MV-4-11 (cell line): ENCODE results near the gene TIGIT.

Experiments used
- DNase-seq: peaks from one replicate; lab custom pipeline; 2025; lab: John Stamatoyannopoulos, UW

Gene TIGIT

DNA sequence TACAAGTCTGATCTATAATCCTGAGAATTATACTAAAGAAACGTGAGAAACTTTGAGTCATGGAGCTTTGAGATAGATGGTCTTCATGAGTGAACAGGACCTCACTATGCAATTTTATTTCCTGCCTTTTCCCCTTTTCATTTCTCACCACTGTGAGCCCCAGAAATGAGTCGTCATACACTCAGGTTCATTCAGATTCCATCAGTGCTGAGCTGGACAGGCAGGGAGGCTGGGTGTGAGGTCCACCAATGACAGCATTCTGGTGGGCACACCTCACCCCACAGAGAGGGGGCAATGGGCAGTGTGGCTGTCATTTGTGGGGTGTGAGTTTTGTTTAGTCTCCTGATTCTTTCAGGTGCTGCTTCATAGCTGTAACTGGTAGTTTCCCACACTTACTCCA, 16.9 kb downstream of the TIGIT start:
- no peak for DNase-seq

DNA sequence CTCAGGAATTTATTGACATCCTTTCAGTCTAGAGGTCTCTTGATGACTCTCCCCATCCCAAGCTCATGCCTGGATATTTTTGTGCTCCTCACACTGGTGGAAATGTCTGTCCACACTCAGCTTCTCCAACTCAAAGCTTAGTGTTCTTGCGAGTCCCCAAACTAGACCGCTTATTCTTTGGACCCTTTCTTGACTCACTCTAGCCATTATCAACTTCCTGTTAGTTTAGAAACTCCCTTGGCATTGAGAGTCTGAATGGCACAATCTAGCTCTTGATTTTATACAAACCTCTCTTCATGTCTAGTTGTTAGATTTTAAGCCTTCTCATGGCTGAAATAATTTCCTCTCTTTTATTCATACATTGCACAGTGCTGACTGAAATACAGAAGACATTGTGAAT, 19.6 kb downstream of the TIGIT start:
- DNase-seq: no peak

DNA sequence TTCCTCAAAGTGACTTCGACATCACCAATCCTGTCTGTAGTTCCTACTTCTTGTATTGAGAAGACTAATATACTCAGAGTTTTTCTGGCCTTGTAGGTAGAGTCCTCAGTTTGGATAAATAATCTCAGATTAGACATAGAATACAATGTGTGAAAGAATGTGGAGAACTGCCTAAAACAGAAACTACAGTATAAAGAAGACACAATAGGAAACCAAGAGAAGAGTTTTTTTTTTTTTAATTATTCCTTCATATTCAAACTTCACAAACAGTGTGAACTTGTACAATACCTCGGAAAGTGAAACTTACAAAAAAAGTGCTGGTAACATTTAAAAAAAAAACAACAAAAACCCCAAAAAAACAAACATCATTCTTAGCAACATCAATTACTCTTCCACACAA, 20.5 kb downstream of the TIGIT start:
- DNase-seq: no peak

DNA sequence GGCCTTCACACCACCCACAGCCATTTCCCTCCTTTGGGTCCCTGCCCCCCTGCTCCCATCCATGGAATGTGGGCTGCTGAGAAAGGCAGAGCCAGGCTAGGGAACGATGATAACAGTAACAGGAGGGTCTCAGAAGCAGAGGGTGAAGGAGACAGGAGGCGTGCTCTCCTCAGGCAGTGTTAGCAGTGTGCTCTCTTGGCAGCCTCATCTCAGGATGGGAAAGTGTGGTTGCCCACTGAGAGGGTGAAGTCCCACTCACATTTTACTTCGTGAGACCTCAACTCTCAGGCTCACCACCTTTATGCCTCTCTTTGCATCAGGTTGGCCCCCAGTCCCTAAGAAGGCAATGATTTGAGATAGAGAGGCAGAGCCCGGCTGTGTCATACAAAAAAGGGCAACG, 24.5 kb downstream of the TIGIT start:
- no peak for DNase-seq

DNA sequence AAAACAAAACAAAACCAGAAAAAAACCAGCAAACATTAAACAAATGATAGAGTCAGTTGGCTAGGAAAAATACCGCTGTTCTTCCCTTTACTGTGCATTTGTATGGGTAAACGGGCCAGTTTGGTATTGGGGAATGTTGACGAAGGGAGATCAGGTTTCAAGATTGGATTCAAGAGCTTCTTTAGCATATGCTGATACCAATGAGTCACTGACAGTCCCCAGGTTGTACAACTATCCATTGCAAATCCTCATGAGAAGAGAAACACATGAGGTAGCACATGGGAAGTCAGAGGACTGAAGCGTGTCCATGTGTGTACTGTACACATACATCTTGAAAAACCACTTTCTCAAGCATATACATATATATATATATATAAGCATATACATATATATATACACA, 25.6 kb downstream of the TIGIT start:
- DNase-seq: no peak

DNA sequence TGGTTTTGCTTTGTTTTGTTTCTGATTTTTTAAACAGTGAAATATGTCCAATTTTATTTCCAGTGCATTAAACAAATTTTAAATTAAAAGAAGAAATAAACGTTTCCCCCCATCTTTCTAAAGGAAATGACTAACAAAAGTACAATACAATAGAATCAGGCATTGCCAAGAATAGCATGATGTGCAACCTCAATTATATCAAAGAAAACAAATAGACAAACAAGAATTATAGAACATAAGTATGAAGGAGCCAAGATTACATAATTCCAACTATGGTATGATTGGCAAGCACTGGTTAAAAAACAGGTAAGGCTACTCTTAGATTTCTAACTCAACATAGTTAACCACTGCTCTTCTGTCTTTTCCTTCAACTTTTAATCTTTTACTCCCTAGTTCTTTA, 26.4 kb downstream of the TIGIT start:
- DNase-seq: no peak

DNA sequence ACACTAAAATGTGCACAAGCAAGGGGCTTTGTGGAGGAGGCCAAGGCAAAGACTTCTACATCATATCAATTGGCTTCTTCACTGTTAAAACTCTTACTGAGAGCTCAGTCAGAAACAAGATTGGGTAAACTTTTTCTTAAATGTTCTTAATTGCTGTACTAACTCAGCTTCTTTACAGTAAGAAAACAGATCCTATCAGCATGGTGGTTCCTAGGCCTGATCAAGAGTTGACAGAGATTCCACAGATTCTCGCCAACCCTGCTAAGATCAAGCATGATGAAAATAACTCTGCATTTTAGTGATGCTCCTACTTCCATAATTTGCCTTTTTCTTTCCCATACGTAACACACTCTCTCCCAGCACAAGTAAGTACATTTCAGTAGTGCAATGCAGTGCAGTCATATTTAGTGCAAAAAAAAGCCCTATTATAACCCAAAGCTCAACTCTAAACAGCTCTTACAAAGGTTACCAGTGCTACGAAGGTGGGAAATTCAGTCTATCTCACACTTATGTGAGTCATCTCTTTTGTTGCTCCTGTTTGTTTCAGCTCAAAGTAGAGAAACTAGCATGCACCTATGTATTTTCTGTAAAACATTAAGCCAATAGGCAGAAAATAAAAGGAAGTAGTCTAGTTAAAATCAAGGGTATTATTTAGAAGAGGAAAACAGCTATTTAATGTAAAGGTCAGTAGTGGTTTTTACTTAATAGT, 29.9 kb downstream of the TIGIT start:
- no peak for DNase-seq

DNA sequence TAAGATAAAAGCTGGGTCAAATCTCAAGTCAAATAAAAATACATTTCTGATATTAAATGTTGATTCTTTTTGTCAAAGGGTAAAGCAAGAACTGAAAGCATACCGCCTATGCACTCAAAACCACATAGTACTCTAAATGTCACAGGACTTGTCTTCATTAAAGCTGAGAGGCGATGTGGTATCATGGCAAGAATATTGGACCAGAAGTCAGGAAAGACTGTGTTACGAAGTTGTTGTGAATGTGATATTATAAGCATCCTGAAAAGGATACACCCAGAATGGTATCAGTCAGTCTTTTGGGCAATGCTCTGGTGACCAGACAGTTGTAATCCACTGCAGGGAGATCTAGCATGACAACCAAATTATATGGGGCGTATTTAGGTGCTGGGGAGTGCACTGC, 33.8 kb downstream of the TIGIT start:
- DNase-seq: no peak

DNA sequence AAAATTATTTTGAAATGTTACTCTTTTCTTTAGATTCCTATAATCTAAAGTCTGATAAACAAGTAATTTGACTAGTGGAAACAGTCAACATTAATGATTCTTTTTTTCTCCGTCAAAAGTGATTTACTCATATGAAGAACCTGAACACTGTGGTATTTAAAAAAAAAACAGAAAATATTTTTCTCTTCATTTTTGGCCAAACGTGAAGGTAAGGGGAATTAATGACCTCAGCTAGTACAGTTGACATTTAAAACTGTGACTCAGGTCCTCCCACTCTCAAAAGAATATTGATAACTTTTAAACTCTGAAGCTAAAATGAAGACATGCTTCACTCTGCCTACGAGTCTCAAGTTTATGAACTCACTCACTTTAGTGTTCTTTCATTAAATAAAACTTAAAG, 34.5 kb downstream of the TIGIT start:
- no peak for DNase-seq

DNA sequence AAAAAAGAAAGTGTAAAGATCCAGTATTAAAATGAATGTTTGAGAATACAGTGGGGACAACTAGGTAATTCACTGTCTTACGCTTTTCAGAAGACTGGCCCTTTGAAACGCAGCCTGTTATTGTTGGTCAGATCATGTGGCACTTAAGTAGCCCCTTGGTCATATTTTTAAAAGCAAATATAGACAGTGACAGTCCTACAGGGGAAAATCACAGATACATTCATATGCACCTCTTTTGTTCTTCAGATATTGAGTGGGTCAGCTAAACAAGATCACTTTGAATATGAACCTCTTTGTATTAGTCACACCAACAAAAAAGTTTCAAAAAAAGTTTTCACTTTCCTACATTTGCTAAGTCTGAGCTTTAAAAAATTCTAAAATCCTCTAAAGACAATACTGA, 36.0 kb downstream of the TIGIT start:
- DNase-seq: no peak

DNA sequence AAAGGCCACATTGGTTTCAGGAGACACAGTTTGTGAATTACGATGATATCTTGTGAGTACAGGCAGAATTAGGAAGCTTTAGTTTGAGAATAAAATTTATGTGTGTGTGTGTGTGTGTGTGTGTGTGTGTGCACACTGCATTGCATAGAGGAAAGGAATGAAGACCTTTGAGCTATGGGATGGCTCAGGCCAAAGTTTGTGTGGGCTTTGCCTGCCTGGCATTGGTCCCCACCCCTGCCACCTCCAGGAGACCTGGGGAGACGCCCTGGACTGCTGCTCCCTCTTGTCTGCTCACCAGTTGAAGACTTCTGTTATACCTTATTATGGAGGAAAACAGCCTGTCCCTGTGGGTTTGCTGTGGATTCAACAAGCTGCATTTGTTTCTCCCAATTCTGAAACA, 37.2 kb downstream of the TIGIT start:
- DNase-seq: no peak

DNA sequence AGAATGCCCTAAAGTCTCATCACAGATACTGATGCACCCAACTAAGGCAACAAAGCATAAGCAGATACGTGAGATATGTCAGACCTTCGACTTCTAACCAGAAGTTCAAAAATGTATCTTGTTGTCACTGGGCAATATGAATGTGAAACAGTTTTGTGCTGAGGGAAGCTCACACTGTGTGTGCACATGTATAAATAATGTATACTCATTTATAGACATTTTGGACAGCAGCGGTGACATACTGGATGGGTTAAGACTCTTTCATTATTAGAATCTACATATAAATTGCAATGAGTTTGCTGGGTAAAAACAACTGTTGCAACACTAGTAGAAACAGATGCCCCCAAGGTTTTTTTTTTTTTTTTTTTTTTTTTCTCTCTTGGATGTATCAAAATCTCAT, 37.9 kb downstream of the TIGIT start:
- DNase-seq: no peak

DNA sequence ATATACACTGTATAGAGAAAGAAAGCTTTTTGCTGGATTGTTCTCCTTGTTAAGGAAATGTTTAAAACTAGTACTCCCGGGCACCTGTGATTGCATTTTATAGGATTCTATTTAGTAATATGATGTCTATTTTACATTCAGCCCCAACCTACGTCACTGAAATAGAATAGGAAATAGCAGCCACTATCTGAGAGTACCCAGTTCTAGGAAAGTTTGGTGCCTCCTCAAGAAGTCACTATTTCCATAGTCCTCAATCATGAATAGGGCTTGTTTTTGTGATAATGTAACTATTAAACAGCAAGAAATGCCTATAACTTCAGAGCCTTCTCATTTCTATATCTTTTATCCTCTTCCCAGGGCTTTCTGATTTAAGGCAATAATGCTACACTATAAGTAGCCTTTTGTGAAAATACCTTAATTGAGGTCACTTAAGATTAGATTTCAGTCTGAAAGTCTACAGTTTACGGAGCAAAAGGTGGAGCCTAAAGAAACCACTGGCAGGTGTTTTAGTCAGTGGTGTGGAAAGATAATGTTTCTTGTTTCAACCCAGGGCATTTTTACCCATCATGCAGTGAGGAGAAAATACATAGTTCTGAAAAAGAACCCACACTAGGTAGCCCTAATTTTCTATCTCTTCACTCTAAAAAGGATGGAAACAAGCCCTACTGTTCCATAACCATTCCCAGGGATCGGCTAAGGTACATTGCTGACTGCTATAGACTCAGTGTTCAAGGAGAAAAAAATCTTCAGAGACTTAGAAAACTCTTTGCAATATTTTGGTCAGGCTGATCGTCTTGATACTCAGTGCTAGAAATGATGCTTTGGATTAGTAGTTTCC, 38.7 kb downstream of the TIGIT start:
- no peak for DNase-seq

DNA sequence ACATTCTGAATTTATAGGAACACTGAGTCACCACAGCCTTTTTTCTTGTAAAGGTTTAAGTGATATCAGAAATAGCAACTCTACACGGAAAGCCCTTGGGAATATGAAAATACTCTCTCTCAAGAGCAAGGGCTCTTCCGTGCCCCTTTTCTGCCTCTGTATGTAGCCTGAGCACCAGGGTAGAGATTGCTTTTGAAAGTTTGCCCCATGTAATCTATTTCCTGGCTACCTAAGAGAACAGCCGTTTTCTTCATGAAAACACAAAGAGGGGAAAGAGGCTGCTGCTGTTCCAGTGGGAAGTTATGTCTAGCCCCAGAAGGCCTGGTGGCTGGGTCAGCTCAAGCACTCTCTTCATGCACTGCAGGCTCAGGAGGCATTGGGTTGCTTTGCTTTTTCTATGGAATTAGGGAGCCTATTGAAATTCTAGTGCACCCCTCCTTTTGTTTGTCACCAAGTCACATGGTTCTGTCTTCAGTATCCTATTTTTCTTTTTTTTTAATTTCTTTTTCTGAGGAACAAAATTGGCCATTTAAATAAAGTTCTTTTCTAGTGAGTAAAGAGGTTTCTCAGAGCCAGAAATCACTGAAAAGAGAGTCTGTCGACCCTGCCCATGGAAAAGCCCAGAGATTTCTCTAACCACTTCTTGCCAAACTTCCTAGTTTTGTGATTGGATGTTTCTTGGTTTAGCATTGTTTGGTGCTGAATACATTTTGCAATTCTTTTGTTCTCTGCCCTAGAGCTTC, 39.5 kb downstream of the TIGIT start:
- no peak for DNase-seq

DNA sequence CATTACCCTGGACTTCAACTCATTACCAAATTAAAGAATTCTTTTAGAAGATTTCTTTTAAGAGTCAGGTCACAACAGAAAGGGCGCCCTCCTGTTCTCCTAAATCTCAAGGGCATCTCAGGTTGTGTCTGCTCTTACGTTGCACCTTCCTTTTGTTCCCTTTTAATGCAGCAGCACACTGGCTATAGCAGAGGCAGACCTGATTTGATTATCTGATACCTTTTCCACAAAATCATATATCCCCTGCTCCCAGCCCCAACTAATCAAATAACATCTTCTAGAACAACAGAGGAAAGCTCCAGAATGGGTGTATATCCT, 40.1 kb downstream of the TIGIT start:
- DNase-seq: no peak

DNA sequence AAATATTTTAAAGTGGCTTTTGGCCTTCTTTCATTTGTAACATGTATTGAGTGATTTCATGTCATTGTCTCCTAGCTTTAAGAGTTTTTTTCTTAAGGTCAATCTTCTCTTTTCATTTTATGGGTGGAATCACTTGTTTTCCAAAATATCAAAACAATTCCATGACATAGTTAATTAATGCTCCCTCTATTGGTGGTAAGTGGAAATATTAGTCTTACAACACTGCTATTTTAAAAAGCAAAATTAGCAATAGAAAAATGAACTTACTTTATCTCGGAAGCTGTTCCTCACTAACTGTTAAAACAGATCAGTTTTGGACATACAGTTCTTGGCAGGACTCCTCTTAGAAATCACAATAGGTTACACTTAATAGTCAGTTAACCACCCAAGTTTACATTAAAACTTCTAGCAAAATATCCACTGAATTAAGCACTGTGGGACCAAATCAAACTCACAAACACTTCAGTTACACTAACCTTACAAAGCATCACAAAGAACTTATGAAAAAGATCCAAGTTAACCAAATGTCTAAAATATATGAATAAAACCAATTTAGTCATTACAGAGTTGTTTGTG, 42.4 kb downstream of the TIGIT start:
- DNase-seq: no peak

DNA sequence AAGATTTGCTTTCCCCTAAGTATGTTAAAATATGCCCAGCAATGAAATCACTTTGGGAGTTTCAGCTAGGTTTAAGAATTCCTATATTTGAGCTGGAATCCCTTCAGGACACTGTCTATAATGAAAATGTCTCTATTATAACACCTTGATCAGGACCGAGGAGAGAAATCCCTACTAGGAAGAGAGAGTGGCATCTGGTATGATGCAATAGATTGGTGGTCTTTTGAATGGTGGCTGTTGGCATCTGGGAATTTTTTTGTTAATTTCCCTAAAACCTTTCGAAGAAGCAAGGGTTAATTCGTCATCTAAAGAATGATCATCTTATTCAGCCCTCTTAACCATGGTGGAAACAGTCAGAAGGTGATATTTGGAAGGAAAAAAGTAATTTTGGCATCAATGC, 43.0 kb downstream of the TIGIT start:
- no peak for DNase-seq

DNA sequence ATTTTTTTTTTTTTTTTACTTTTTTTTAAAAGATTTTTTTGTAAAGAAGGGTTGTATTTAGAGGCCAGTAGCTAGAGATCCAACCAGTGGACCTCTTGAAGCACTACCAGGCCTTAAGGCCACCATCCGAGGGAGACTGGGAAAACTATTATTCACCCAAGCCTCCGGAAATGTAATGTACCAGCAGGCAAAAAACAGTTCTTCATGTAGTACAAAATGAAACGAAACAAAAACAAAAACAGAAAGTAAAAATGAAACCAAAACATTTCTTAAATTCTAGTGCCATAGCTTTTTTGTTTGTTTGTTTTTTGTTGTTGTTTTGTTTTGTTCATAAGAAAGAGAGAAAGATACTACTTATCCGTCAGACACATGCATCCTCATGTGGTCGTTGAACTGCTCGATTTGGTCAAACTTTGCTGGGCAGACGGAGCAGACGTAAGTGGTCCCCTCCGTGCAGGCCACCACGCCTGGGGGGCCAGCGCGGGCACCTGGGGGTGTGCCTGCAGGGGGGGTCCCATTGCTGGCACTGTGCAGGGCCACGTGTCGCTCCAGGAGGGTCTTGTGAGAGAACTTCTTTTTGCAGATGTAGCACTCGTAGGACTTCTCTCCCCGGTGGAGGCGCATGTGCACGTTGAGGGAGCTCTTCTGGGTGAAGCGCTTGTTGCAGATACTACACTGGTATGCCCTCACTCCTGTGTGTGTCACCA, 45.0 kb downstream of the TIGIT start:
- no peak for DNase-seq

DNA sequence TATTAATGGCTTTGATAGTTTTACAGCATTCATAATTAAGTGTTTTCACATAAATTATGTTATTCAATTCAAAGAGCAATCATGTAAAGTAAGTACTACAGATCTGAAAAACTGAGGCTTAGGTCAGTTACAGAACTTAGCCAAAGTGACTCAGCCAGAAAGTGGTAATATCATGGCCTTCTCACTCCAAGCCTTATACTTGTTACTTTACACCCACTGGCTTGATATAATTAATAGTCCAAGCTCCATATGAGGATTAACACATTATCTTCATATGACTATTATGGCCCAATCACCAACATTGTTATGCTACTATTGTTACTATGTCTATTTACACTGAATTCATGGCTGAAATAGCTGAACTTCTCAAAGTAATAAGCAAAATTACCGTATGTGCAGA, 50.7 kb downstream of the TIGIT start:
- no peak for DNase-seq

DNA sequence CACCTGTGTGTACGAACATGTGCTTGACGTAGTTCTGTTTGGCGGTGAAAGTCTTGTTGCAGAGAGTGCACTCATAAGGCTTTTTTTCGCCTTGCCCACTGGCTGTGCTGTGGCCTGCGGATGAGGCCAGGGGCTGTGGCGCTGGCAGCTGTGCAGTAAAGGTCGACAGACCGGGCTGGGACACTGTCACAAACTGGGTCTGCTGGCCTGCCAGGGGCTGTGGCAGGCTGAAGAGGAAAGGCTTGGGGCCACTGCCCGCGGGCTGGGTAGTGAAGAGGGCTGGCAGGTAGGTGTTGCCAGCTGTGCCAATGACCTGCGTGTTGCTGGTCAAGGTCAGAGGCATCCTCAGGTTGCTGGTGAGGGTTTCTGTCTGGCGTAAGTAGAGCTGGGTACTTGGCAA, 56.4 kb downstream of the TIGIT start:
- DNase-seq: no peak

DNA sequence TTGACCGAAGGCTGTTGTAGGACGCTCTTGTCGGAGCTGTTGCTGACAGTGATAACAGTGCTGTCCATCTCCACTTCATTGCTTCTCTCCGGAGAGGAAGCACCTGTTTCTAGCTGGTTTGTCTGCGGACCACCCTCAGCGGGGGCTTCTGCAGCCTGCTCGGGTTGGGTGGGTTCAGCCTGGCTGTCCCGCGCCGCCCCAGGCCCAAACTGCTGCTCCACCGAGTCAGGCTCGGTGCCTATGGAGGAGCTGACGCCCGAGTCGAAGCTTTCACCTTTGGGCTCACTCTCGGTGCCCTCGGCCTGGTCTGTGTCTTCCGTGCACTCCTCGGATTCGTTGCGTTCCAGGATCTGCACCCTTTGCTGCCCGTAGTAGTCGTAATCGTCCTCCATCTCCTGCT, 56.9 kb downstream of the TIGIT start:
- no peak for DNase-seq

DNA sequence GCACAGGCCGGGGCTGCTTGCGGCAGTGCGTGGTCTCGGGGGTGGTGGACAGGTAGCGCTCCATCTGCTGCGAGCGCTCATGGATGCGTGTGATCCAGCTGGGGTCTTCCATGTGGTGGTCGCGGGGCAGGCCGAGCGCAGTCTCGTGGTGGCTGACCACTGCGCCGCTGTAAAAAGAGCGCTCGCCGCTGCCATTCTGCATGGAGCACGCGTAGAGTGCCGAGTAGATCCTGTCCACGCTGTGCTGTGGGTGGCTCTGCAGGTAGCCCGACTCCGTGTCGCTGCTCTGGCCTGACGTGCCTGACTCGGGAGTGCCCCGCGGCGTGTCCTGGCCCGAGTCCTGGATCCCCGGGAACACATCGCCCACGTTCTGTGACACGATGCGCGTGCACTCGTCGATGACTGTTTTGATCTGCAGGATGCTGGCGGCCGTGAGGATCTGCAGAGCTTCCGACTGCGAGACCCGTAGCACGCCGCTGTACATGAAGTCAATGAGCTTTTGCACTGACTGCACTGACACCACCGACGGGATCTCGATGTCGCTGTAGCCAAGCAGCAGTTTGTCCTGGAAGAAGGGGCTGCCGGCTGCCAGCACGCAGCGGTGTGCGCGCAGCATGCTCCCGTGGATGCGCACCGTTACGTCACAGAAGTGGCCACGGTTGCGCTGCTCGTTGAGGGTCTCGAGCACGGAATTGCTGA, 57.4 kb downstream of the TIGIT start:
- DNase-seq: no peak
